Measurements from ENCODE around the gene ZFP82. TPM values are rescaled to one million over a fixed set of nuclear protein-coding genes. Genes with fewer than 3 reads are reported as not detected.

The ZFP82 gene
- total RNA-seq: 4.4 and 6.8 TPM in 2 replicates

GRCh38 chr19:36418287-36419001 is at the start of gene ZFP82:
Gene ZFP82 (minus strand): TSS chr19:36418644. CDS start chr19:36409789, 8,855 bp downstream.

GRCh38 chr19:36378625-36379509 is 39.6 kb downstream of the ZFP82 start, which contains the start of gene ZFP14:
Gene ZFP14 (minus strand): TSS chr19:36379201. CDS start chr19:36367892, 11,309 bp downstream.

Other genes with a start within 250 kb of the ZFP82 start
- gene ZNF565, start 204.0 kb downstream of the ZFP82 start, total RNA-seq: 1.4 and 3.1 TPM in 2 replicates
- 65.7 and 108 TPM in 2 replicates for gene ZNF146, start 203.5 kb downstream of the ZFP82 start, total RNA-seq
- 0.78 and 3.2 TPM in 2 replicates for gene ZFP14, start 39.4 kb downstream of the ZFP82 start, total RNA-seq
- 4.1 and 6.5 TPM in 2 replicates for gene ZNF566, start 70.9 kb upstream of the ZFP82 start, total RNA-seq
- 16.4 and 25.2 TPM in 2 replicates for gene ZNF260, start 109.6 kb upstream of the ZFP82 start, total RNA-seq
- 5.4 and 9.1 TPM in 2 replicates for gene ZNF529, start 154.6 kb upstream of the ZFP82 start, total RNA-seq
- 2.8 and 4.1 TPM in 2 replicates for gene ZNF382, start 186.7 kb upstream of the ZFP82 start, total RNA-seq
- gene ZNF461, start 248.2 kb upstream of the ZFP82 start, total RNA-seq: 1.8 and 10.1 TPM in 2 replicates

All from epithelial cell of alveolus of lung (primary cell).